ENCODE measurements around the gene ANXA2R.

- TF ChIP-seq CTCF (IDR thresholded peaks at IDR 0.05; ENCODE audit: low read depth, low read length, missing input control) (no peak), RAD21 (IDR thresholded peaks at IDR 0.05) (no peak), YY1 (IDR thresholded peaks at IDR 0.05) (no peak), ATF3 (IDR thresholded peaks at IDR 0.05) (no peak), TAF1 (conservative IDR thresholded peaks at IDR 0.05) (no peak), EGR1 (IDR thresholded peaks at IDR 0.05; ENCODE audit: low read depth in 2 of 2) (no peak), JUND (IDR thresholded peaks at IDR 0.05) (no peak), NR2F2 (IDR thresholded peaks at IDR 0.05) (no peak), GABPA (IDR thresholded peaks at IDR 0.05 in 1 of 2, conservative IDR thresholded peaks at IDR 0.05 in 1 of 2) (no peak)
- TF ChIP-seq, protein P1, sequence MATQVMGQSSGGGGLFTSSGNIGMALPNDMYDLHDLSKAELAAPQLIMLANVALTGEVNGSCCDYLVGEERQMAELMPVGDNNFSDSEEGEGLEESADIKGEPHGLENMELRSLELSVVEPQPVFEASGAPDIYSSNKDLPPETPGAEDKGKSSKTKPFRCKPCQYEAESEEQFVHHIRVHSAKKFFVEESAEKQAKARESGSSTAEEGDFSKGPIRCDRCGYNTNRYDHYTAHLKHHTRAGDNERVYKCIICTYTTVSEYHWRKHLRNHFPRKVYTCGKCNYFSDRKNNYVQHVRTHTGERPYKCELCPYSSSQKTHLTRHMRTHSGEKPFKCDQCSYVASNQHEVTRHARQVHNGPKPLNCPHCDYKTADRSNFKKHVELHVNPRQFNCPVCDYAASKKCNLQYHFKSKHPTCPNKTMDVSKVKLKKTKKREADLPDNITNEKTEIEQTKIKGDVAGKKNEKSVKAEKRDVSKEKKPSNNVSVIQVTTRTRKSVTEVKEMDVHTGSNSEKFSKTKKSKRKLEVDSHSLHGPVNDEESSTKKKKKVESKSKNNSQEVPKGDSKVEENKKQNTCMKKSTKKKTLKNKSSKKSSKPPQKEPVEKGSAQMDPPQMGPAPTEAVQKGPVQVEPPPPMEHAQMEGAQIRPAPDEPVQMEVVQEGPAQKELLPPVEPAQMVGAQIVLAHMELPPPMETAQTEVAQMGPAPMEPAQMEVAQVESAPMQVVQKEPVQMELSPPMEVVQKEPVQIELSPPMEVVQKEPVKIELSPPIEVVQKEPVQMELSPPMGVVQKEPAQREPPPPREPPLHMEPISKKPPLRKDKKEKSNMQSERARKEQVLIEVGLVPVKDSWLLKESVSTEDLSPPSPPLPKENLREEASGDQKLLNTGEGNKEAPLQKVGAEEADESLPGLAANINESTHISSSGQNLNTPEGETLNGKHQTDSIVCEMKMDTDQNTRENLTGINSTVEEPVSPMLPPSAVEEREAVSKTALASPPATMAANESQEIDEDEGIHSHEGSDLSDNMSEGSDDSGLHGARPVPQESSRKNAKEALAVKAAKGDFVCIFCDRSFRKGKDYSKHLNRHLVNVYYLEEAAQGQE (IDR thresholded peaks at IDR 0.05): no peak
These were observed 1.0 kb downstream of the ANXA2R start for GRCh38 chr5:43039152-43039470.

Data from liver (tissue), 3 donors.